Mesendoderm (in vitro differentiated cells): Measurements from ENCODE around the gene CD72. TPM values are rescaled to one million over a fixed set of nuclear protein-coding genes. Genes with fewer than 3 reads are reported as not detected.

ENCODE experiments used
- DNase-seq: peaks from one replicate; pipeline ENCODE4 v3.0.0; 2013
- H2AK5ac ChIP-seq: 2 replicates; pipeline ENCODE4 v1.6.1; 2013; ENCODE audit warnings: low read length, inconsistent platforms
- H2BK120ac ChIP-seq: 2 replicates; pipeline ENCODE4 v1.6.1; 2013; ENCODE audit warnings: low read depth, mild to moderate bottlenecking, low read length, moderate library complexity, mixed read lengths
- H2BK15ac ChIP-seq: replicated peaks from 2 replicates; pipeline ENCODE4 v1.6.1; 2013; ENCODE audit warnings: low read depth, mild to moderate bottlenecking, moderate library complexity
- H2BK5ac ChIP-seq: 2 replicates; pipeline ENCODE4 v1.6.1; 2013; ENCODE audit warnings: low read length, inconsistent platforms
- H3K18ac ChIP-seq: 2 replicates; pipeline ENCODE4 v1.6.1; 2013; ENCODE audit warnings: mild to moderate bottlenecking, low read length, mixed read lengths
- H3K23ac ChIP-seq: one replicate; pipeline ENCODE4 v1.6.1; 2013; ENCODE audit warnings: low read length
- H3K27ac ChIP-seq: 2 replicates; pipeline ENCODE4 v1.5.1; 2013; ENCODE audit warnings: low read depth, mild to moderate bottlenecking, inconsistent platforms, low read length, moderate library complexity
- H3K27me3 ChIP-seq: 2 replicates; pipeline ENCODE4 v1.6.1; 2013; ENCODE audit warnings: low read length, control low read depth, mild to moderate bottlenecking, inconsistent platforms; ENCODE audit not compliant: insufficient read depth, poor library complexity
- H3K36me3 ChIP-seq: 2 replicates; pipeline ENCODE4 v1.6.1; 2013; ENCODE audit warnings: low read length, inconsistent platforms; ENCODE audit not compliant: control insufficient read depth, insufficient read depth
- H3K4ac ChIP-seq: one replicate; pipeline ENCODE4 v1.6.1; 2013; ENCODE audit warnings: low read depth, mild to moderate bottlenecking, low read length, moderate library complexity
- H3K4me1 ChIP-seq: 2 replicates; pipeline ENCODE4 v1.6.1; 2013; ENCODE audit warnings: low read depth, low read length, inconsistent platforms; ENCODE audit not compliant: control insufficient read depth
- H3K4me2 ChIP-seq: 2 replicates; pipeline ENCODE4 v1.6.1; 2013; ENCODE audit warnings: low read length
- H3K4me3 ChIP-seq: 2 replicates; pipeline ENCODE4 v1.5.1; 2013; ENCODE audit warnings: mild to moderate bottlenecking, low read length
- H3K56ac ChIP-seq: one replicate; pipeline ENCODE4 v1.6.1; 2013; ENCODE audit warnings: low read length
- H3K79me1 ChIP-seq: 2 replicates; pipeline ENCODE4 v1.6.1; 2013; ENCODE audit warnings: low read length, inconsistent platforms
- H3K79me2 ChIP-seq: 2 replicates; pipeline ENCODE4 v1.6.1; 2013; ENCODE audit warnings: mild to moderate bottlenecking, low read length; ENCODE audit not compliant: control insufficient read depth, insufficient read depth
- H3K9ac ChIP-seq: 2 replicates; pipeline ENCODE4 v1.6.1; 2013; ENCODE audit warnings: low read length, inconsistent platforms
- H4K5ac ChIP-seq: one replicate; pipeline ENCODE4 v1.6.1; 2013; ENCODE audit warnings: low read length
- H4K8ac ChIP-seq: one replicate; pipeline ENCODE4 v1.6.1; 2013; ENCODE audit warnings: low read depth, mild to moderate bottlenecking, control low read depth, low read length, moderate library complexity
- WGBS: extraction: QIAGEN DNeasy Blood & Tissue Kit; methylation state at CpG from one replicate; pipeline ENCODE4 v1.1.7; 2013; ENCODE audit warnings: low lambda C conversion rate, missing lambda C conversion rate; ENCODE audit not compliant: insufficient coverage; ENCODE audit errors: extremely low coverage; 5-methylcytosine and 5-hydroxymethylcytosine counted together
- polyA plus RNA-seq, 2 experiments: library from polyadenylated mRNA; stranded (reverse); fragments of 200-250 nt; gene quantifications; one replicate each; pipeline ENCODE4 v1.2.3, GENCODE V29; 2013

The CD72 gene
- 1.2 TPM for polyA plus RNA-seq (2013, experiment 1 of 2)
- 1.6 TPM for polyA plus RNA-seq (2013, experiment 2 of 2)

GRCh38 chr9:35618325-35618727 lies at the start of gene CD72:
Gene CD72, minus strand, starts transcription at chr9:35618413. Its CDS starts 110 bp downstream, at chr9:35618303.
- H2BK15ac ChIP-seq: no peak within 1 kb of the TSS
- no peaks in the 10 kb centered on the region for H3K79me1 ChIP-seq
- peak within 1 kb of the TSS; percentile 34 for H3K4me3 ChIP-seq
- no peak within 1 kb of the TSS for H2AK5ac ChIP-seq
- peak within 1 kb of the TSS; percentile 63 for H3K9ac ChIP-seq
- no peak within 1 kb of the TSS for H2BK5ac ChIP-seq
- peak within 1 kb of the TSS; percentile 94 for H3K4me2 ChIP-seq
- no peak for DNase-seq
- WGBS: no CpG with 5 or more reads among the region's 7 CpGs
- H3K18ac ChIP-seq: no peak within 1 kb of the TSS
- no peak within 1 kb of the TSS for H4K5ac ChIP-seq
- H4K8ac ChIP-seq: no peak within 1 kb of the TSS
- no peaks in the 10 kb centered on the region for H3K79me2 ChIP-seq
- H3K36me3 ChIP-seq: no peaks in the 10 kb centered on the region
- no peak within 1 kb of the TSS for H3K4ac ChIP-seq
- no peak within 1 kb of the TSS for H3K27ac ChIP-seq
- H3K27me3 ChIP-seq: no peaks in the 10 kb centered on the region
- no peak within 1 kb of the TSS for H3K23ac ChIP-seq
- peak within 1 kb of the TSS; percentile 88 for H3K56ac ChIP-seq
- H3K4me1 ChIP-seq: peaks cover 4% of the 10 kb centered on the region
- no peak within 1 kb of the TSS for H2BK120ac ChIP-seq

DNA sequence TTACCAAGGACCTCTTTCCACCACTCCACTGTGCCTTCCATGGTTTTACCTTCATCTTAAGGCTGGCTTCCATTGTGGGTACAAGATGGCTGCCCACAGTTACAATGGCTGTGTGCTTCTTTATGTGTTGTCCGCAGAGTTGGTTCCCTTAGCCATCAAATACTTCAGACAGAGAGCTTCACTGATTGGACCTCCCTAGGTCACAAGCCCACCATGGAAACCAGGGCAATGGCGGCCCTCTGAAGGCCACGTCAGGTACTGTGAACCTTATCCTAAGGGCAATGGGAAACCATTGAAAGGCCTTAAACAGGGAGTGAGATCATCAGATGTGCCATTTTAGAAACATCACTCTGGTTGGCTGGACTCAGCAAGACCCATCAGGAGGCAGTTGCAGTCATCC lies 49.7 kb upstream of the CD72 start:
- no peaks in the 10 kb centered on the region for H3K27me3 ChIP-seq
- DNase-seq: peak; percentile 50
- H3K4me2 ChIP-seq: no peak overlapping the region
- no peak overlapping the region for H3K23ac ChIP-seq
- H3K27ac ChIP-seq: no peak overlapping the region
- no peak overlapping the region for H2BK5ac ChIP-seq
- H3K4me1 ChIP-seq: peaks cover 5% of the 10 kb centered on the region
- H3K18ac ChIP-seq: no peak overlapping the region
- no CpG with 5 or more reads among the region's 3 CpGs for WGBS
- H2AK5ac ChIP-seq: no peak overlapping the region
- no peak overlapping the region for H3K4ac ChIP-seq
- H4K8ac ChIP-seq: no peak overlapping the region
- H3K56ac ChIP-seq: no peak overlapping the region
- no peak overlapping the region for H2BK120ac ChIP-seq
- no peak overlapping the region for H2BK15ac ChIP-seq
- peaks cover 9% of the 10 kb centered on the region for H3K79me1 ChIP-seq
- no peak overlapping the region for H3K4me3 ChIP-seq
- H3K79me2 ChIP-seq: no peaks in the 10 kb centered on the region
- H4K5ac ChIP-seq: no peak overlapping the region
- peaks cover 1% of the 10 kb centered on the region for H3K36me3 ChIP-seq
- H3K9ac ChIP-seq: no peak overlapping the region

GRCh38 chr9:35666549-35666948 lies 48.3 kb upstream of the CD72 start:
- Histone ChIP-seq H3K23ac (no peak overlapping the region), H3K4me3 (no peak overlapping the region), H2AK5ac (no peak overlapping the region), H2BK120ac (no peak overlapping the region), H4K8ac (no peak overlapping the region), H3K4ac (no peak overlapping the region), H3K27me3 (no peaks in the 10 kb centered on the region), H2BK5ac (no peak overlapping the region), H3K4me2 (no peak overlapping the region), H3K18ac (no peak overlapping the region), H4K5ac (no peak overlapping the region), H3K56ac (no peak overlapping the region), H3K27ac (no peak overlapping the region), H3K9ac (no peak overlapping the region), H3K79me1 (peaks cover 12% of the 10 kb centered on the region), H3K4me1 (peaks cover 5% of the 10 kb centered on the region), H3K79me2 (no peaks in the 10 kb centered on the region), H3K36me3 (peaks cover 1% of the 10 kb centered on the region), H2BK15ac (no peak overlapping the region)
- no CpG with 5 or more reads among the region's 5 CpGs for WGBS
- no peak for DNase-seq

DNA sequence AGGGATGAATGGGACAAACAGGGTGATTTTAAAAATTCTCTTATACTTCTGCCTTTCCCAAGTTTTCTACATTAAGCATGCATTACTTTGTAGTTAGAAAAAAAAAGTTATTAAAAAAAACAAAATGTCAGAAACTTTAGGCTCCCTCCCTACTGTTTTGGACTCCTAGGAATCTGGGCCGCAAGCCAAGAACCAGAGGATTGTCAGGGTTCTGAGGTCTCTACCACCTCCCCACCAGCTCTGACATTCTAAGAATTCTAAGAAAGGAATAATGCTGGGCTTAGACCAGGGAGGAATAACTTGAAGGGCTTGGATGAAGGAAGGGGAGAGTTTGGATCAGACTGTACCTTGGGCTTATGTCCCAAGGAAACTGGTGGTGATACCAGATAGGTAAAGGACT lies 47.8 kb upstream of the CD72 start:
- H4K8ac ChIP-seq: no peak overlapping the region
- H4K5ac ChIP-seq: no peak overlapping the region
- no peak overlapping the region for H2BK120ac ChIP-seq
- no peak overlapping the region for H3K27ac ChIP-seq
- H3K36me3 ChIP-seq: peaks cover 1% of the 10 kb centered on the region
- no peak overlapping the region for H2BK5ac ChIP-seq
- H2AK5ac ChIP-seq: no peak overlapping the region
- no peak for DNase-seq
- no peak overlapping the region for H3K4me3 ChIP-seq
- H3K56ac ChIP-seq: no peak overlapping the region
- no peaks in the 10 kb centered on the region for H3K79me2 ChIP-seq
- WGBS: no CpG with 5 or more reads among the region's 1 CpG
- no peaks in the 10 kb centered on the region for H3K27me3 ChIP-seq
- H3K4me1 ChIP-seq: peaks cover 5% of the 10 kb centered on the region
- H3K79me1 ChIP-seq: peaks cover 12% of the 10 kb centered on the region
- H3K18ac ChIP-seq: no peak overlapping the region
- no peak overlapping the region for H3K9ac ChIP-seq
- H2BK15ac ChIP-seq: no peak overlapping the region
- H3K4ac ChIP-seq: no peak overlapping the region
- H3K23ac ChIP-seq: no peak overlapping the region
- no peak overlapping the region for H3K4me2 ChIP-seq

- Histone ChIP-seq H3K4me2 (peak overlapping the region; percentile 19), H3K27me3 (no peaks in the 10 kb centered on the region), H2BK120ac (no peak overlapping the region), H3K4me3 (no peak overlapping the region), H3K36me3 (peaks cover 6% of the 10 kb centered on the region), H2BK15ac (no peak overlapping the region), H3K4ac (no peak overlapping the region), H3K23ac (no peak overlapping the region), H3K27ac (no peak overlapping the region), H2AK5ac (no peak overlapping the region), H3K4me1 (peaks cover 5% of the 10 kb centered on the region), H3K79me2 (no peaks in the 10 kb centered on the region), H2BK5ac (no peak overlapping the region), H3K9ac (peak overlapping the region; percentile 58), H3K79me1 (peaks cover 12% of the 10 kb centered on the region), H4K5ac (no peak overlapping the region), H3K18ac (no peak overlapping the region), H4K8ac (no peak overlapping the region), H3K56ac (peak overlapping the region; percentile 76)
- no peak for DNase-seq
- 100% methylated on average over 2 of the region's 5 CpGs for WGBS
Measured at GRCh38 chr9:35665471-35665818, 47.2 kb upstream of the CD72 start.
